ENCODE data around the gene ATG9B. TPM values are rescaled to one million over a fixed set of nuclear protein-coding genes. Genes with fewer than 3 reads are reported as not detected.

The ATG9B gene
- total RNA-seq, 1 experiment from 2014 or later = 2.1 TPM

DNA sequence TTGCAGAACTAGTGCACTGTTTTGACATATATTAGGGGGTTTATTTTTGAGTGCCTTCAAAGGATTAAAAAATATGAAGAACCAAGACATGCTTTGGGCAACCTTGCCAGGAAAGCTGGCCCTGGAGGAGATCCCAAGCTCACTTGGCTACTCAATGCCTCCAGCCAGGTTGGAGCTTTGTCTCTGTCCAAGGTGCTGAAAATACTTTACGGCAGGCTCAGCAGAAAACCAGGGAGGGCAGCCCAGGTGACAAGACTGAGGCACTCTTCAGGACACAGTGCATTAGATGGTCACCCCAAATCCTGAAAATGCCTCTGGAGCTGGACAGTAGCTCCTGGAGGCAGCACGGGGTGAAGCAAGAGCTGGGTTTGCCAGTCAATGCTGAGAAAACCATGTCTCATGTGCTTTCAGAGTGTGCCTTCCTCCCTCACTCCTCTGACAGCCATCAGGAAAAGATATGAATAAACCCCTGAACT, 40.4 kb downstream of the ATG9B start (continued):
- TF ChIP-seq ZBTB33 (IDR thresholded peaks at IDR 0.05; ENCODE audit: extremely low read depth, insufficient replicate concordance, low read length) (no peak), ATF3 (IDR thresholded peaks at IDR 0.05) (no peak), YY1 (IDR thresholded peaks at IDR 0.05; ENCODE audit: extremely low read depth, insufficient replicate concordance, low read depth, low read length) (no peak), SP1 (IDR thresholded peaks at IDR 0.05; ENCODE audit: low read depth) (no peak), POLR2A (IDR thresholded peaks at IDR 0.05; ENCODE audit: borderline replicate concordance, extremely low read depth, insufficient read depth, insufficient read length) (no peak), EGR1 (IDR thresholded peaks at IDR 0.05; ENCODE audit: low read depth) (no peak), POLR2AphosphoS5 (IDR thresholded peaks at IDR 0.05; ENCODE audit: low read depth, low read length) (no peak), ZNF274 (IDR thresholded peaks at IDR 0.05; ENCODE audit: low read depth, low read length) (no peak), SRF (IDR thresholded peaks at IDR 0.05; ENCODE audit: low read depth) (no peak)

DNA sequence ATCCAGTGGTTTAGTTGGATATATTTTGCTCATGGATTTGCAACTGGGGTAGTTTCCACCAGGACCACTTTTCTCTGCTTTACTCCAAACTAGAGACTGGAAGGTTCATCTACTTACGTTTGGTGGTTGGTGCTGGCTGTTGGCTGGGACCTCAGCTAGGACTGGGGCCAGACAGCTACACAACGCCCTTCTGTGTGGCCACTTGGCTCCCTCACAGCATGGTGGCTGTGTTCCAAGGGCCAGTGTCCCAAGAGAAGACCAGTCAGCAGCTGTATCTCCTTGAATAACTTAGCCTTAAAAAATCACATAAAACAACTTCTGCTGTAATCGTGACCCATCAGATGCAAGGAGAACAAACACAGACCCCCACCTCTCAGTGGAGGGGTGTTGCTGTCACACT, 41.9 kb downstream of the ATG9B start:
- Histone ChIP-seq H3K27me3 (ENCODE audit: insufficient read depth, low read length) (peaks cover 40% of the 10 kb centered on the region; the same call in 1 of the 2 replicates), H3K9me2 (ENCODE audit: insufficient read depth) (no peaks in the 10 kb centered on the region), H3K36me3 (ENCODE audit: control insufficient read depth in 1 of 2, insufficient read depth in 2 of 2, low read length in 2 of 2) (no peaks in the 10 kb centered on the region), H3K27ac (ENCODE audit: low read depth, low read length) (no peak overlapping the region), H3K79me2 (ENCODE audit: insufficient read depth, low read length) (no peaks in the 10 kb centered on the region), H3K9ac (ENCODE audit: low read length) (no peak overlapping the region), H3K4me2 (ENCODE audit: low read length) (no peak overlapping the region), H4K20me1 (ENCODE audit: insufficient read depth) (no peaks in the 10 kb centered on the region), H2AFZ (ENCODE audit: low read depth, low read length, poor library complexity, severe bottlenecking) (no peak overlapping the region), H3K4me1 (ENCODE audit: control insufficient read depth in 1 of 2, insufficient read depth in 2 of 2, low read length in 2 of 2) (peaks cover 10 to 21% of the 10 kb centered on the region in 2 experiments; a peak in 3 of 4 replicates), H3K4me3 (replicated peaks in 1 of 2; ENCODE audit: low read depth in 1 of 2, low read length in 2 of 2) (no peak overlapping the region), H3K9me3 (ENCODE audit: control insufficient read depth in 1 of 2, insufficient read depth in 1 of 2, low read depth in 1 of 2, low read length in 2 of 2) (no peaks in the 10 kb centered on the region)
- ATAC-seq = no peak
- POLR2A ChIA-PET = no interaction called here
- intact Hi-C loops (cut with micrococcal nuclease) = no loop called here
- DNase-seq (ENCODE audit: low read depth, low spot score) = no peak
- TF ChIP-seq SIN3A (IDR thresholded peaks at IDR 0.05; ENCODE audit: low read depth) (no peak), REST (IDR thresholded peaks at IDR 0.05; ENCODE audit: low read depth) (no peak), CEBPB (IDR thresholded peaks at IDR 0.05; ENCODE audit: low read depth) (no peak), TCF7L2 (IDR thresholded peaks at IDR 0.05; ENCODE audit: borderline replicate concordance, extremely low read depth, insufficient read depth, insufficient read length) (no peak), POLR2A (IDR thresholded peaks at IDR 0.05; ENCODE audit: borderline replicate concordance, extremely low read depth, insufficient read depth, insufficient read length) (no peak), EGR1 (IDR thresholded peaks at IDR 0.05; ENCODE audit: low read depth) (no peak), SRF (IDR thresholded peaks at IDR 0.05; ENCODE audit: low read depth) (no peak), ATF3 (IDR thresholded peaks at IDR 0.05) (no peak), ELF1 (IDR thresholded peaks at IDR 0.05; ENCODE audit: borderline replicate concordance, low read depth) (no peak), FOSL1 (IDR thresholded peaks at IDR 0.05; ENCODE audit: low read depth) (no peak), ZNF274 (IDR thresholded peaks at IDR 0.05; ENCODE audit: low read depth, low read length) (no peak), POLR2AphosphoS5 (IDR thresholded peaks at IDR 0.05; ENCODE audit: low read depth, low read length) (no peak), EZH2phosphoT487 (IDR thresholded peaks at IDR 0.05; ENCODE audit: borderline replicate concordance) (no peak)
- RAD21 ChIA-PET (ENCODE audit: low non-redundant PET in 1 of 2, low total read pairs in 2 of 2, uncharacterized antibody in 2 of 2, unreplicated experiment in 2 of 2) = no interaction called here
- no TSS peak for BruUV-seq (replicated peaks)
- CTCF ChIA-PET = no interaction called here
